GM23248 (cell line): ENCODE results near the gene GNAI2. TPM values are rescaled to one million over a fixed set of nuclear protein-coding genes. Genes with fewer than 3 reads are reported as not detected.
"Not testable (repeated sequence)": the region's sequence is repeated elsewhere in the genome, so short reads cannot be mapped to it uniquely, and the experiment has no call there.

Source experiments
- DNase-seq: peaks from one replicate; pipeline ENCODE4 v3.0.0-alpha.2; 2015
- H2AFZ ChIP-seq: fragments of 200-600 bp; sonication (generic); 2 replicates; pipeline ENCODE4 v1.6.1; 2016; ENCODE audit warnings: antibody characterized with exemption
- H3F3A ChIP-seq: fragments of 200-600 bp; sonication (generic); 2 replicates; pipeline ENCODE4 v1.6.1; 2016; ENCODE audit warnings: mild to moderate bottlenecking, antibody characterized with exemption, mixed run types; ENCODE audit not compliant: insufficient read depth
- H3K27ac ChIP-seq: fragments of 200-600 bp; sonication (generic); 2 replicates; pipeline ENCODE4 v1.5.1; 2016; ENCODE audit warnings: mild to moderate bottlenecking
- H3K27me3 ChIP-seq: fragments of 200-600 bp; sonication (generic); replicated peaks from 2 replicates; pipeline ENCODE4 v1.6.1; 2016; ENCODE audit warnings: mild to moderate bottlenecking; ENCODE audit not compliant: insufficient read depth
- H3K36me3 ChIP-seq: fragments of 200-600 bp; sonication (generic); 2 replicates; pipeline ENCODE4 v1.6.1; 2016; ENCODE audit warnings: low read depth, mild to moderate bottlenecking
- H3K4me1 ChIP-seq: fragments of 200-600 bp; sonication (generic); 2 replicates; pipeline ENCODE4 v1.6.1; 2016; ENCODE audit warnings: mild to moderate bottlenecking; ENCODE audit not compliant: insufficient read depth
- H3K4me2 ChIP-seq: fragments of 200-600 bp; sonication (generic); one replicate; pipeline ENCODE4 v1.6.1; 2016; ENCODE audit warnings: mild to moderate bottlenecking; ENCODE audit not compliant: unreplicated experiment
- H3K4me3 ChIP-seq: fragments of 200-600 bp; sonication (generic); 2 replicates; pipeline ENCODE4 v1.5.1; 2016; ENCODE audit warnings: mild to moderate bottlenecking
- H3K79me2 ChIP-seq: fragments of 200-600 bp; sonication (generic); 2 replicates; pipeline ENCODE4 v1.6.1; 2016; ENCODE audit warnings: mild to moderate bottlenecking; ENCODE audit not compliant: insufficient read depth
- H3K9ac ChIP-seq: fragments of 200-600 bp; sonication (generic); 2 replicates; pipeline ENCODE4 v1.6.1; 2016; ENCODE audit warnings: mild to moderate bottlenecking
- H3K9me2 ChIP-seq: fragments of 200-600 bp; sonication (generic); 2 replicates; pipeline ENCODE4 v1.6.1; 2016; ENCODE audit warnings: mixed run types, mild to moderate bottlenecking, moderate library complexity; ENCODE audit not compliant: insufficient read depth
- H3K9me3 ChIP-seq: fragments of 200-600 bp; sonication (generic); one replicate; pipeline ENCODE4 v1.6.1; 2017; ENCODE audit warnings: low read depth
- H4K20me1 ChIP-seq: fragments of 200-600 bp; sonication (generic); 2 replicates; pipeline ENCODE4 v1.6.0; 2016; ENCODE audit not compliant: insufficient read depth
- EZH2 ChIP-seq: fragments of 200-600 bp; sonication (generic); IDR thresholded peaks from 2 replicates; pipeline ENCODE4 v1.6.1; 2018; ENCODE audit warnings: antibody characterized with exemption, mild to moderate bottlenecking; ENCODE audit not compliant: insufficient read depth, poor library complexity, severe bottlenecking
- EZH2phosphoT487 ChIP-seq: fragments of 200-600 bp; sonication (generic); IDR thresholded peaks from 2 replicates; pipeline ENCODE4 v1.6.1; 2018; ENCODE audit warnings: antibody characterized with exemption, moderate library complexity, mild to moderate bottlenecking, low read depth; ENCODE audit not compliant: insufficient read depth
- WGBS, 2 experiments: methylation state at CpG; one replicate each; pipeline ENCODE4 v1.1.6; 2015 to 2017; ENCODE audit warnings: low lambda C conversion rate in 2 of 2, low coverage in 1 of 2; ENCODE audit errors: missing lambda C conversion rate in 2 of 2; 5-methylcytosine and 5-hydroxymethylcytosine counted together
- in situ Hi-C: fragments of 300-500 bp; cut with MboI; formaldehyde crosslinking; loops from 2 replicates; pipeline ENCODE4 v1.15.0; 2020
- polyA plus RNA-seq: library from polyadenylated mRNA; unstranded; fragments of >200 nt; fragmentation: Nextera tagmentation; extraction: Ambion mirVana; gene quantifications from 2 replicates; pipeline ENCODE4 v1.2.1, GENCODE V29; 2016
- total RNA-seq: library from RNA; depleted of rRNA; stranded (reverse); fragments of >200 nt; shearing (Covaris generic); gene quantifications from 2 replicates; pipeline ENCODE4 v1.2.3, GENCODE V29; 2014

GNAI2 gene
- total and polyA plus RNA-seq, 2 experiments from 2014 or later, result 424 to 427 TPM

DNA sequence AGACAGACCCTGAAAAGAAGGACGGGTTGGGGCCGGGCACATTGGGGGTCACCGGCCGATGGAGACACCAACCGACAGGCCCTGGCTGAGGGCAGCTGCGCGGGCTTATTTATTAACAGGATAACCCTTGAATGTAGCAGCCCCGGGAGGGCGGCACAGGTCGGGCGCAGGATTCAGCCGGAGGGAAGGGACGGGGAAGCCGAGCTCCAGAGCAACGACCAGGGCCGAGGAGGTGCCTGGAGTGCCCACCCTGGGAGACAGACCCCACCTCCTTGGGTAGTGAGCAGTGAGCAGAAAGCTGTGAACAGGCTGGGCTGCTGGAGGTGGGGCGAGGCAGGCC, 40.7 kb downstream of the GNAI2 start:
- H3K4me3 ChIP-seq, result no peak overlapping the region
- no peaks in the 10 kb centered on the region for H3F3A ChIP-seq
- no peak overlapping the region for H3K4me2 ChIP-seq
- 94 to 99% methylated on average over 15 to 17 of the region's 17 CpGs for WGBS, 2 experiments
- H3K9ac ChIP-seq, result no peak overlapping the region
- no peaks in the 10 kb centered on the region for H3K27me3 ChIP-seq
- no peaks in the 10 kb centered on the region for H4K20me1 ChIP-seq
- no peaks in the 10 kb centered on the region for H3K4me1 ChIP-seq
- TF ChIP-seq EZH2phosphoT487 (no peak), EZH2 (no peak)
- no peaks in the 10 kb centered on the region for H3K36me3 ChIP-seq
- H3K79me2 ChIP-seq, result no peaks in the 10 kb centered on the region
- no peak overlapping the region for H3K27ac ChIP-seq
- no peak for DNase-seq
- H3K9me2 ChIP-seq, result no peaks in the 10 kb centered on the region
- no peak overlapping the region for H2AFZ ChIP-seq
- in situ Hi-C loops, result no loop called here
- no peaks in the 10 kb centered on the region for H3K9me3 ChIP-seq

GRCh38 chr3:50278123-50278879, 42.3 kb downstream of the GNAI2 start:
- Histone ChIP-seq H4K20me1 (no peaks in the 10 kb centered on the region), H2AFZ (no peak overlapping the region), H3K9ac (no peak overlapping the region), H3K36me3 (no peaks in the 10 kb centered on the region), H3K9me3 (no peaks in the 10 kb centered on the region), H3F3A (no peaks in the 10 kb centered on the region), H3K9me2 (no peaks in the 10 kb centered on the region), H3K27ac (no peak overlapping the region), H3K4me2 (no peak overlapping the region), H3K79me2 (no peaks in the 10 kb centered on the region), H3K27me3 (no peaks in the 10 kb centered on the region), H3K4me3 (no peak overlapping the region), H3K4me1 (no peaks in the 10 kb centered on the region)
- in situ Hi-C loops, result no loop called here
- 47 to 48% methylated on average over 4 of the region's 4 CpGs for WGBS, 2 experiments
- no peak for DNase-seq
- TF ChIP-seq EZH2 (no peak), EZH2phosphoT487 (no peak)

DNA sequence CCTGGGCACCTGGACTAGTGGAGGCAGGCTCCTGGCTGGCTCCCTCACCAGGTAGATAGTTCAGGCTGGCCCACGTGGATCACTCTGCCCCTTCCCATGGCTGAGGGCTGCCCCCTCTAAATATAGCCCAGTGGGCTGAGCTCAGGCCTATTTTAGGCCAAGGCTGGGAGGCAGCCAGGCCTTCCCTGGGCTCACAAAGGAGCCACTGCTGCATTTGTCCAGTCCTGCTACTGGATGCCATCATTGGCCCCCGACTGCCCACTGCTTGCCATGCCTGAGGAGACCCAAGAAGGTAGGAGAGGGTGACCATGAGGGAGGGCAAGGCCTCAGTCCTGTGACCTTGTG, 42.8 kb downstream of the GNAI2 start, which contains the start of gene LSMEM2:
LSMEM2 (plus strand) TSS at position 208 of the 345 bp plus-strand sequence; CDS start at position 235, 27 bp downstream.
- Histone ChIP-seq H3K27ac (no peak within 1 kb of the TSS), H3K4me2 (no peak within 1 kb of the TSS), H3K9me3 (no peaks in the 10 kb centered on the region), H3K4me1 (no peaks in the 10 kb centered on the region), H3K27me3 (no peaks in the 10 kb centered on the region), H2AFZ (no peak within 1 kb of the TSS), H3K9ac (no peak within 1 kb of the TSS), H3K79me2 (no peaks in the 10 kb centered on the region), H4K20me1 (no peaks in the 10 kb centered on the region), H3F3A (no peaks in the 10 kb centered on the region), H3K9me2 (no peaks in the 10 kb centered on the region), H3K36me3 (no peaks in the 10 kb centered on the region), H3K4me3 (no peak within 1 kb of the TSS)
- in situ Hi-C loops, result no loop called here
- WGBS, 2 experiments, result 33 to 44% methylated on average over 2 of the region's 2 CpGs
- DNase-seq, result no peak
- TF ChIP-seq EZH2phosphoT487 (no peak), EZH2 (no peak)

- Histone ChIP-seq H3K27me3 (no peaks in the 10 kb centered on the region), H3K9me2 (no peaks in the 10 kb centered on the region), H3K9ac (no peak overlapping the region), H2AFZ (no peak overlapping the region), H3F3A (no peaks in the 10 kb centered on the region), H3K79me2 (no peaks in the 10 kb centered on the region), H3K4me3 (no peak overlapping the region), H3K9me3 (no peaks in the 10 kb centered on the region), H3K4me2 (no peak overlapping the region), H4K20me1 (no peaks in the 10 kb centered on the region), H3K4me1 (no peaks in the 10 kb centered on the region), H3K27ac (no peak overlapping the region), H3K36me3 (no peaks in the 10 kb centered on the region)
- WGBS, 2 experiments, result 89 to 94% methylated on average over 8 of the region's 8 CpGs
- no peak for TF ChIP-seq EZH2
- no peak for TF ChIP-seq EZH2phosphoT487
- in situ Hi-C loops, result no loop called here
- DNase-seq, result no peak
Observed at GRCh38 chr3:50279255-50280016, 43.4 kb downstream of the GNAI2 start.

- H3K36me3 ChIP-seq, H3K9me3 ChIP-seq, H3K9ac ChIP-seq, H3F3A ChIP-seq, in situ Hi-C loops, H3K9me2 ChIP-seq, H3K4me3 ChIP-seq, DNase-seq, H3K27ac ChIP-seq, H3K79me2 ChIP-seq, H3K27me3 ChIP-seq, H4K20me1 ChIP-seq, H3K4me1 ChIP-seq, H3K4me2 ChIP-seq, H2AFZ ChIP-seq: not testable (repeated sequence)
- 77 to 80% methylated on average over 6 of the region's 6 CpGs for WGBS, 2 experiments
Observed at GRCh38 chr3:50284121-50284520, 48.1 kb downstream of the GNAI2 start.
